SU-DHL-6 (cell line): ENCODE measurements around the gene PRLR.
"Not testable (repeated sequence)": the region's sequence is repeated elsewhere in the genome, so short reads cannot be mapped to it uniquely, and the experiment has no call there.

ENCODE experiments used
- H2AFZ ChIP-seq: fragments of 200-600 bp; sonication (generic); 2 replicates; pipeline ENCODE4 v1.6.1; 2014; ENCODE audit warnings: low read depth, mild to moderate bottlenecking, moderate library complexity, mixed read lengths, antibody characterized with exemption, low read length; ENCODE audit not compliant: severe bottlenecking
- H3F3A ChIP-seq: fragments of 200-600 bp; shearing (Covaris generic); 2 replicates; pipeline ENCODE4 v1.6.0; 2016; ENCODE audit warnings: antibody characterized with exemption, mild to moderate bottlenecking; ENCODE audit not compliant: insufficient read depth
- H3K27ac ChIP-seq: fragments of 200-600 bp; sonication (generic); 2 replicates; pipeline ENCODE4 v1.5.1; 2016; ENCODE audit warnings: low read depth, mild to moderate bottlenecking, low read length, moderate library complexity, mixed read lengths
- H3K27me3 ChIP-seq: fragments of 200-600 bp; sonication (generic), shearing (Covaris generic); 2 replicates; pipeline ENCODE4 v1.6.0; 2014; ENCODE audit warnings: mild to moderate bottlenecking, low read length
- H3K36me3 ChIP-seq: fragments of 200-600 bp; sonication (generic); 2 replicates; pipeline ENCODE4 v1.6.1; 2014; ENCODE audit warnings: mild to moderate bottlenecking, low read length, mixed read lengths
- H3K4me2 ChIP-seq: fragments of 300-600, 200-600 bp; shearing (Covaris generic), sonication (generic); 2 replicates; pipeline ENCODE4 v1.6.0; 2014; ENCODE audit warnings: low read length, low read depth, mild to moderate bottlenecking; ENCODE audit not compliant: poor library complexity, severe bottlenecking
- H3K4me3 ChIP-seq: fragments of 200-600 bp; sonication (generic); 2 replicates; pipeline ENCODE4 v1.5.1; 2014; ENCODE audit warnings: antibody characterized with exemption, low read length, mild to moderate bottlenecking, mixed read lengths; ENCODE audit not compliant: insufficient read depth, poor library complexity, severe bottlenecking
- H3K79me2 ChIP-seq: fragments of 200-600 bp; sonication (generic); 2 replicates; pipeline ENCODE4 v1.6.1; 2014; ENCODE audit warnings: mild to moderate bottlenecking, low read length, moderate library complexity; ENCODE audit not compliant: insufficient read depth
- H3K9ac ChIP-seq: fragments of 200-600 bp; sonication (generic); 2 replicates; pipeline ENCODE4 v1.7.0; 2014; ENCODE audit warnings: mild to moderate bottlenecking, low read length
- H3K9me2 ChIP-seq: fragments of 200-600 bp; sonication (generic); replicated peaks from 2 replicates; pipeline ENCODE4 v1.6.1; 2014; ENCODE audit warnings: low read length; ENCODE audit not compliant: insufficient read depth
- H3K9me3 ChIP-seq: fragments of 200-600 bp; sonication (generic); 2 replicates; pipeline ENCODE4 v1.6.1; 2014; ENCODE audit warnings: low read length, mixed read lengths; ENCODE audit not compliant: insufficient read depth
- H4K20me1 ChIP-seq: fragments of 200-600 bp; sonication (generic); 2 replicates; pipeline ENCODE4 v1.6.1; 2014; ENCODE audit warnings: low read depth, mild to moderate bottlenecking, antibody characterized with exemption, low read length, moderate library complexity, mixed read lengths
- CTCF ChIP-seq: fragments of 200-600 bp; sonication (generic); IDR thresholded peaks from one replicate; pipeline ENCODE4 v1.5.1; 2017; ENCODE audit warnings: antibody characterized with exemption, mild to moderate bottlenecking, low read length, moderate library complexity; ENCODE audit not compliant: insufficient read depth, poor library complexity, severe bottlenecking
- EZH2phosphoT487 ChIP-seq: fragments of 200-600 bp; sonication (generic), shearing (Covaris generic); conservative IDR thresholded peaks from 2 replicates; pipeline ENCODE4 v1.6.1; 2018; ENCODE audit warnings: mild to moderate bottlenecking, antibody characterized with exemption, low read length, moderate library complexity, mixed read lengths

The PRLR gene

GRCh38 chr5:35036536-35036935, 193.8 kb downstream of the PRLR start:
- Histone ChIP-seq H3F3A (no peaks in the 10 kb centered on the region), H4K20me1 (no peaks in the 10 kb centered on the region), H3K9me2 (no peaks in the 10 kb centered on the region), H2AFZ (no peak overlapping the region), H3K27me3 (no peaks in the 10 kb centered on the region), H3K79me2 (no peaks in the 10 kb centered on the region), H3K27ac (no peak overlapping the region), H3K9me3 (no peaks in the 10 kb centered on the region), H3K4me3 (no peak overlapping the region), H3K9ac (no peak overlapping the region), H3K4me2 (no peak overlapping the region), H3K36me3 (no peaks in the 10 kb centered on the region)
- TF ChIP-seq EZH2phosphoT487 (no peak), CTCF (no peak)

- not testable (repeated sequence) for H3K27me3 ChIP-seq, H3K4me2 ChIP-seq, H2AFZ ChIP-seq, H3K9me2 ChIP-seq, H3K4me3 ChIP-seq, H3F3A ChIP-seq, H3K79me2 ChIP-seq, H3K9me3 ChIP-seq, H3K27ac ChIP-seq, H4K20me1 ChIP-seq, H3K9ac ChIP-seq, H3K36me3 ChIP-seq
Observed at GRCh38 chr5:35035929-35036328, 194.4 kb downstream of the PRLR start.

GRCh38 chr5:35035271-35035670, 195.0 kb downstream of the PRLR start:
- Histone ChIP-seq H3K9ac (no peak overlapping the region), H3K27ac (no peak overlapping the region), H3F3A (no peaks in the 10 kb centered on the region), H3K4me3 (no peak overlapping the region), H4K20me1 (no peaks in the 10 kb centered on the region), H3K36me3 (no peaks in the 10 kb centered on the region), H3K27me3 (no peaks in the 10 kb centered on the region), H3K9me2 (no peaks in the 10 kb centered on the region), H3K4me2 (no peak overlapping the region), H3K9me3 (no peaks in the 10 kb centered on the region), H3K79me2 (no peaks in the 10 kb centered on the region), H2AFZ (no peak overlapping the region)
- no peak for TF ChIP-seq EZH2phosphoT487
- TF ChIP-seq CTCF: no peak

- Histone ChIP-seq H2AFZ (no peak overlapping the region), H3K4me2 (no peak overlapping the region), H3K4me3 (no peak overlapping the region), H3F3A (no peaks in the 10 kb centered on the region), H3K27me3 (no peaks in the 10 kb centered on the region), H3K9me3 (no peaks in the 10 kb centered on the region), H3K79me2 (no peaks in the 10 kb centered on the region), H4K20me1 (no peaks in the 10 kb centered on the region), H3K9ac (no peak overlapping the region), H3K9me2 (no peaks in the 10 kb centered on the region), H3K36me3 (no peaks in the 10 kb centered on the region), H3K27ac (no peak overlapping the region)
- TF ChIP-seq EZH2phosphoT487 (no peak), CTCF (no peak)
Observed at GRCh38 chr5:35032356-35032755, 197.9 kb downstream of the PRLR start.
